GM23338 (cell line): ENCODE measurements around the gene NUP88. TPM values are rescaled to one million over a fixed set of nuclear protein-coding genes. Genes with fewer than 3 reads are reported as not detected.

ENCODE experiments used
- polyA plus RNA-seq: library from polyadenylated mRNA; unstranded; fragments of >200 nt; fragmentation: Nextera tagmentation; extraction: Ambion mirVana; gene quantifications from 2 replicates; pipeline ENCODE4 v1.2.1, GENCODE V29; 2016
- total RNA-seq: library from RNA; depleted of rRNA; stranded (reverse); fragments of >200 nt; shearing (Covaris generic); gene quantifications from 2 replicates; pipeline ENCODE4 v1.2.3, GENCODE V29; 2014; rRNA removed

The NUP88 gene
- total and polyA plus RNA-seq, 2 experiments from 2014 or later, result 110 to 172 TPM

Other genes starting within 250 kb of the NUP88 start
- 15.6 and 16.2 TPM in 2 replicates for gene ZNF594, start 227.8 kb downstream of the NUP88 start, total RNA-seq
- 5.3 and 7.0 TPM in 2 replicates for gene ZNF594, start 227.8 kb downstream of the NUP88 start, polyA plus RNA-seq
- not detected in 2 replicates for gene SCIMP, start 184.8 kb downstream of the NUP88 start, total RNA-seq
- 0.24 and 0.36 TPM in 2 replicates for gene SCIMP, start 184.8 kb downstream of the NUP88 start, polyA plus RNA-seq
- gene RABEP1, start 137.4 kb downstream of the NUP88 start, total RNA-seq, result 31.3 and 37.0 TPM in 2 replicates
- 70.3 and 88.1 TPM in 2 replicates for gene RABEP1, start 137.4 kb downstream of the NUP88 start, polyA plus RNA-seq
- gene RPAIN, start 520 bp upstream of the NUP88 start, total RNA-seq, result 69.7 and 88.5 TPM in 2 replicates
- 109 and 115 TPM in 2 replicates for gene RPAIN, start 520 bp upstream of the NUP88 start, polyA plus RNA-seq
- 478 and 532 TPM in 2 replicates for gene C1QBP, start 19.5 kb upstream of the NUP88 start, total RNA-seq
- 671 and 704 TPM in 2 replicates for gene C1QBP, start 19.5 kb upstream of the NUP88 start, polyA plus RNA-seq
- 53.6 and 57.1 TPM in 2 replicates for gene DHX33, start 49.3 kb upstream of the NUP88 start, total RNA-seq
- 20.3 and 21.1 TPM in 2 replicates for gene DHX33, start 49.3 kb upstream of the NUP88 start, polyA plus RNA-seq
- gene DERL2, start 66.5 kb upstream of the NUP88 start, total RNA-seq, result 52.2 and 65.0 TPM in 2 replicates
- 91.0 and 113 TPM in 2 replicates for gene DERL2, start 66.5 kb upstream of the NUP88 start, polyA plus RNA-seq
- 22.8 and 25.7 TPM in 2 replicates for gene MIS12, start 66.9 kb upstream of the NUP88 start, total RNA-seq
- 9.9 and 14.0 TPM in 2 replicates for gene MIS12, start 66.9 kb upstream of the NUP88 start, polyA plus RNA-seq
- gene NLRP1, start 164.8 kb upstream of the NUP88 start, total RNA-seq, result 10.3 and 16.2 TPM in 2 replicates
- 7.6 and 8.9 TPM in 2 replicates for gene NLRP1, start 164.8 kb upstream of the NUP88 start, polyA plus RNA-seq